ENCODE results near the gene PLXDC1.

PLXDC1 gene

GRCh38 chr17:39014044-39014794 is 137.2 kb downstream of the PLXDC1 start:
- no peak for DNase-seq (ENCODE audit: low read depth)

Measured in activated T-helper 9 cell treated with anti-CD3 and anti-CD28 coated beads, Interleukin-2, amount 50 U/mL, for 16 hours (primary cell).